Measurements from ENCODE around the gene MKNK1. TPM values are rescaled to one million over a fixed set of nuclear protein-coding genes. Genes with fewer than 3 reads are reported as not detected.
A peak's percentile ranks its signal among the peaks of the same experiment; 100 is the strongest.

Gene MKNK1
- polyA plus RNA-seq, 1 donor (not counting 4 experiments of a cell fraction or from before 2014, with no cell fraction given) = 55.7 TPM

- dilution Hi-C loops (cut with MboI; ENCODE audit: extremely low pct_ligation_motif_present, low sequenced_read_pairs) = no loop called here
Measured at GRCh38 chr1:46532095-46532494, 72.0 kb downstream of the MKNK1 start.

DNA sequence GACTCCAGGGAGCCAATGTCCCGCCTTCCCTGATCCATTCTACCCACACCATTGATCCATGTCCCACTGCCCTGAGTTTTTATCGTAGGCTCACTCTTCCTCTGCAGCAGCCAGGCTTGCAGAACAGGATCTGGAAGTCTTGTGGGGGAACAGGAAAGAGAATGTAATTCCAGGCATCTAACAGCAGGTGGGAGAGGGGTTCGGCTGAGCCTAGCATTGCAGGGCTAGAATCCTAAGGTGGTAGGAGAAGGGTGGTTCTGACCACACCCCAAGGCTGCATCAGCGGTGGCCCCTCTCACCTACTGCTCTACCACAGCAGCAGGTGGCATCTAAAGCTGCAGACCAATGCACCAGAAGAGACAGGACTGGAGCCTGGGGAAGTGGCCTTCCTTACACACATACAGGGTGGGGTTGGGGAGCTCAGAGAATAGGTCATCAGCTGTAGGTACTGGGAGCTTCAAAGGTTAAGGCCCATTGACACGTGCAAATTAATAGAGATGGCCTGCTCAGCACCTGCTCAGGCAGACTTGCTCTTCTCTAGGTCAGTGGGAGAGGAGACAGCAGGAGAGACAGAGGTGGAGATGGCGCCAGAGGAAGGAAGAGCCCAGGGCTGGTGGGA lies 73.2 kb downstream of the MKNK1 start:
- no peaks in the 10 kb centered on the region for H3K9me1 ChIP-seq (ENCODE audit: control insufficient read depth, extremely low read depth, insufficient read depth, low read length)
- no peaks in the 10 kb centered on the region for H3K36me3 ChIP-seq (ENCODE audit: control insufficient read depth in 2 of 2, extremely low read depth in 1 of 2, insufficient read depth in 2 of 2, low read length in 2 of 2)
- DNase-seq (ENCODE audit: low read depth, low spot score) = no peak
- no peak overlapping the region for H3K4me3 ChIP-seq (ENCODE audit: control insufficient read depth in 2 of 3, extremely low read depth in 1 of 3, insufficient read depth in 2 of 3, low read depth in 1 of 3, low read length in 3 of 3)
- no peaks in the 10 kb centered on the region for H3K9me3 ChIP-seq (ENCODE audit: control insufficient read depth, low read depth, low read length)
- H2AFZ ChIP-seq (ENCODE audit: control insufficient read depth, low read length) = no peak overlapping the region
- peaks cover 5% of the 10 kb centered on the region for H3K4me1 ChIP-seq (ENCODE audit: control insufficient read depth, extremely low read depth, insufficient read depth, low read length)
- no peak for FAIRE-seq
- H3K27me3 ChIP-seq (ENCODE audit: control insufficient read depth, extremely low read depth, insufficient read depth, low read length) = peaks cover 26% of the 10 kb centered on the region
- no peaks in the 10 kb centered on the region for H4K20me1 ChIP-seq (ENCODE audit: control insufficient read depth, extremely low read depth, insufficient read depth, low read length)
- no peak overlapping the region for H3K27ac ChIP-seq (ENCODE audit: control insufficient read depth, insufficient read depth, low read length)
- TF ChIP-seq CTCF (optimal IDR thresholded peaks at IDR 0.05 in 1 of 3, IDR thresholded peaks at IDR 0.05 in 1 of 3, conservative IDR thresholded peaks at IDR 0.05 in 1 of 3; ENCODE audit: extremely low read depth in 1 of 3, insufficient read depth in 2 of 3, low read length in 3 of 3) (peak; percentile 39 to 52 (median 48)), EZH2 (IDR thresholded peaks at IDR 0.05; ENCODE audit: low read length) (no peak)
- no peak overlapping the region for H3K9ac ChIP-seq (ENCODE audit: control insufficient read depth, extremely low read depth, insufficient read depth, low read length)
- H3K4me2 ChIP-seq (ENCODE audit: control insufficient read depth, extremely low read depth, insufficient read depth, low read depth, low read length) = no peak overlapping the region
- H3K79me2 ChIP-seq (ENCODE audit: control insufficient read depth, insufficient read depth, low read length) = no peaks in the 10 kb centered on the region
- dilution Hi-C loops (cut with MboI; ENCODE audit: extremely low pct_ligation_motif_present, low sequenced_read_pairs) = no loop called here

More at GRCh38 chr1:46532095-46532494, 72.0 kb downstream of the MKNK1 start:
- Histone ChIP-seq H3K27ac (ENCODE audit: control insufficient read depth, insufficient read depth, low read length) (no peak overlapping the region), H3K9me3 (ENCODE audit: control insufficient read depth, low read depth, low read length) (no peaks in the 10 kb centered on the region), H3K4me1 (ENCODE audit: control insufficient read depth, extremely low read depth, insufficient read depth, low read length) (peaks cover 5% of the 10 kb centered on the region), H3K27me3 (ENCODE audit: control insufficient read depth, extremely low read depth, insufficient read depth, low read length) (peaks cover 26% of the 10 kb centered on the region), H4K20me1 (ENCODE audit: control insufficient read depth, extremely low read depth, insufficient read depth, low read length) (no peaks in the 10 kb centered on the region), H3K79me2 (ENCODE audit: control insufficient read depth, insufficient read depth, low read length) (no peaks in the 10 kb centered on the region), H3K9me1 (ENCODE audit: control insufficient read depth, extremely low read depth, insufficient read depth, low read length) (no peaks in the 10 kb centered on the region), H3K36me3 (ENCODE audit: control insufficient read depth in 2 of 2, extremely low read depth in 1 of 2, insufficient read depth in 2 of 2, low read length in 2 of 2) (no peaks in the 10 kb centered on the region), H3K4me3 (ENCODE audit: control insufficient read depth in 2 of 3, extremely low read depth in 1 of 3, insufficient read depth in 2 of 3, low read depth in 1 of 3, low read length in 3 of 3) (no peak overlapping the region), H2AFZ (ENCODE audit: control insufficient read depth, low read length) (no peak overlapping the region), H3K9ac (ENCODE audit: control insufficient read depth, extremely low read depth, insufficient read depth, low read length) (no peak overlapping the region), H3K4me2 (ENCODE audit: control insufficient read depth, extremely low read depth, insufficient read depth, low read depth, low read length) (no peak overlapping the region)
- no peak for DNase-seq (ENCODE audit: low read depth, low spot score)
- TF ChIP-seq EZH2 (IDR thresholded peaks at IDR 0.05; ENCODE audit: low read length) (no peak), CTCF (optimal IDR thresholded peaks at IDR 0.05 in 1 of 3, IDR thresholded peaks at IDR 0.05 in 1 of 3, conservative IDR thresholded peaks at IDR 0.05 in 1 of 3; ENCODE audit: extremely low read depth in 1 of 3, insufficient read depth in 2 of 3, low read length in 3 of 3) (no peak)
- FAIRE-seq = no peak
